Measurements from ENCODE around the gene TMED8.
"Not testable (repeated sequence)": the region's sequence is repeated elsewhere in the genome, so short reads cannot be mapped to it uniquely, and the experiment has no call there.

The TMED8 gene

GRCh38 chr14:77320238-77320935, 56.5 kb downstream of the TMED8 start, which contains the start of gene POMT2:
Gene POMT2, minus strand, starts transcription at chr14:77320883. Its CDS starts 202 bp downstream, at chr14:77320681.
- peak; percentile 72 for FAIRE-seq

- FAIRE-seq: no peak
Measured at GRCh38 chr14:77319422-77319821, 57.5 kb downstream of the TMED8 start.

GRCh38 chr14:77318756-77319155, 58.1 kb downstream of the TMED8 start:
- not testable (repeated sequence) for FAIRE-seq

GRCh38 chr14:77318006-77318553, 58.8 kb downstream of the TMED8 start:
- FAIRE-seq: no peak

- no peak for FAIRE-seq
Measured at GRCh38 chr14:77316872-77317301, 60.0 kb downstream of the TMED8 start.

- no peak for FAIRE-seq
Measured at GRCh38 chr14:77316195-77316505, 60.7 kb downstream of the TMED8 start.

- no peak for FAIRE-seq
Measured at GRCh38 chr14:77314539-77315457, 62.1 kb downstream of the TMED8 start.

- FAIRE-seq: peak; percentile 94
Measured at GRCh38 chr14:77314043-77314442, 62.9 kb downstream of the TMED8 start.

- FAIRE-seq: peak; percentile 82
Measured at GRCh38 chr14:77313371-77313770, 63.5 kb downstream of the TMED8 start.

GRCh38 chr14:77311217-77311616, 65.7 kb downstream of the TMED8 start:
- FAIRE-seq: no peak

- no peak for FAIRE-seq
Measured at GRCh38 chr14:77310026-77310425, 66.9 kb downstream of the TMED8 start.

- FAIRE-seq: no peak
Measured at GRCh38 chr14:77309131-77309530, 67.8 kb downstream of the TMED8 start.

GRCh38 chr14:77306851-77307496, 69.9 kb downstream of the TMED8 start:
- no peak for FAIRE-seq

GRCh38 chr14:77306416-77306815, 70.5 kb downstream of the TMED8 start:
- FAIRE-seq: no peak

- no peak for FAIRE-seq
Measured at GRCh38 chr14:77305696-77306095, 71.2 kb downstream of the TMED8 start.

GRCh38 chr14:77303417-77304156, 73.3 kb downstream of the TMED8 start:
- FAIRE-seq: no peak

GRCh38 chr14:77302926-77303325, 74.0 kb downstream of the TMED8 start:
- no peak for FAIRE-seq

GRCh38 chr14:77301103-77301502, 75.8 kb downstream of the TMED8 start:
- FAIRE-seq: peak; percentile 4

GRCh38 chr14:77299771-77300170, 77.1 kb downstream of the TMED8 start:
- no peak for FAIRE-seq

- FAIRE-seq: no peak
Measured at GRCh38 chr14:77296906-77297305, 80.0 kb downstream of the TMED8 start.

- no peak for FAIRE-seq
Measured at GRCh38 chr14:77296155-77296554, 80.7 kb downstream of the TMED8 start.

- no peak for FAIRE-seq
Measured at GRCh38 chr14:77290705-77291104, 86.2 kb downstream of the TMED8 start.

Measured in endometrium (tissue), 2 donors.